ENCODE results near the gene AGXT2.

AGXT2 gene

GRCh38 chr5:35081134-35081533 is 33.4 kb upstream of the AGXT2 start:
- no peak for ATAC-seq
- TF ChIP-seq ZNF70 (CRISPR knock-in tag; IDR thresholded peaks at IDR 0.05) (no peak), ZNF8 (CRISPR knock-in tag; IDR thresholded peaks at IDR 0.05) (no peak), ZNF565 (CRISPR knock-in tag; conservative IDR thresholded peaks at IDR 0.05; ENCODE audit: low read depth) (no peak), SNAI2 (CRISPR knock-in tag; IDR thresholded peaks at IDR 0.05) (no peak), ZFP3 (CRISPR knock-in tag; IDR thresholded peaks at IDR 0.05) (no peak), RARB (CRISPR knock-in tag; IDR thresholded peaks at IDR 0.05) (no peak), GLIS3 (CRISPR knock-in tag; IDR thresholded peaks at IDR 0.05) (no peak), ZC3H10 (CRISPR knock-in tag; IDR thresholded peaks at IDR 0.05) (no peak), CREB5 (CRISPR knock-in tag; IDR thresholded peaks at IDR 0.05; ENCODE audit: low read depth) (no peak), TCF4 (CRISPR knock-in tag; IDR thresholded peaks at IDR 0.05; ENCODE audit: borderline replicate concordance) (no peak), TOX (CRISPR knock-in tag; IDR thresholded peaks at IDR 0.05; ENCODE audit: borderline replicate concordance) (no peak), ESRRG (CRISPR knock-in tag; IDR thresholded peaks at IDR 0.05) (no peak), CSDC2 (CRISPR knock-in tag; IDR thresholded peaks at IDR 0.05) (no peak), ZFP30 (CRISPR knock-in tag; IDR thresholded peaks at IDR 0.05) (no peak), PPARA (CRISPR knock-in tag; IDR thresholded peaks at IDR 0.05; ENCODE audit: borderline replicate concordance) (no peak), POU6F1 (CRISPR knock-in tag; IDR thresholded peaks at IDR 0.05; ENCODE audit: borderline replicate concordance, low read depth) (no peak), PATZ1 (CRISPR knock-in tag; IDR thresholded peaks at IDR 0.05; ENCODE audit: borderline replicate concordance) (no peak), OSR1 (CRISPR knock-in tag; IDR thresholded peaks at IDR 0.05) (no peak)
- TF ChIP-seq, protein P1, sequence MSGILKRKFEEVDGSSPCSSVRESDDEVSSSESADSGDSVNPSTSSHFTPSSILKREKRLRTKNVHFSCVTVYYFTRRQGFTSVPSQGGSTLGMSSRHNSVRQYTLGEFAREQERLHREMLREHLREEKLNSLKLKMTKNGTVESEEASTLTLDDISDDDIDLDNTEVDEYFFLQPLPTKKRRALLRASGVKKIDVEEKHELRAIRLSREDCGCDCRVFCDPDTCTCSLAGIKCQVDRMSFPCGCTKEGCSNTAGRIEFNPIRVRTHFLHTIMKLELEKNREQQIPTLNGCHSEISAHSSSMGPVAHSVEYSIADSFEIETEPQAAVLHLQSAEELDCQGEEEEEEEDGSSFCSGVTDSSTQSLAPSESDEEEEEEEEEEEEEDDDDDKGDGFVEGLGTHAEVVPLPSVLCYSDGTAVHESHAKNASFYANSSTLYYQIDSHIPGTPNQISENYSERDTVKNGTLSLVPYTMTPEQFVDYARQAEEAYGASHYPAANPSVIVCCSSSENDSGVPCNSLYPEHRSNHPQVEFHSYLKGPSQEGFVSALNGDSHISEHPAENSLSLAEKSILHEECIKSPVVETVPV (CRISPR knock-in tag; IDR thresholded peaks at IDR 0.05), result no peak
- TF ChIP-seq, protein P2, sequence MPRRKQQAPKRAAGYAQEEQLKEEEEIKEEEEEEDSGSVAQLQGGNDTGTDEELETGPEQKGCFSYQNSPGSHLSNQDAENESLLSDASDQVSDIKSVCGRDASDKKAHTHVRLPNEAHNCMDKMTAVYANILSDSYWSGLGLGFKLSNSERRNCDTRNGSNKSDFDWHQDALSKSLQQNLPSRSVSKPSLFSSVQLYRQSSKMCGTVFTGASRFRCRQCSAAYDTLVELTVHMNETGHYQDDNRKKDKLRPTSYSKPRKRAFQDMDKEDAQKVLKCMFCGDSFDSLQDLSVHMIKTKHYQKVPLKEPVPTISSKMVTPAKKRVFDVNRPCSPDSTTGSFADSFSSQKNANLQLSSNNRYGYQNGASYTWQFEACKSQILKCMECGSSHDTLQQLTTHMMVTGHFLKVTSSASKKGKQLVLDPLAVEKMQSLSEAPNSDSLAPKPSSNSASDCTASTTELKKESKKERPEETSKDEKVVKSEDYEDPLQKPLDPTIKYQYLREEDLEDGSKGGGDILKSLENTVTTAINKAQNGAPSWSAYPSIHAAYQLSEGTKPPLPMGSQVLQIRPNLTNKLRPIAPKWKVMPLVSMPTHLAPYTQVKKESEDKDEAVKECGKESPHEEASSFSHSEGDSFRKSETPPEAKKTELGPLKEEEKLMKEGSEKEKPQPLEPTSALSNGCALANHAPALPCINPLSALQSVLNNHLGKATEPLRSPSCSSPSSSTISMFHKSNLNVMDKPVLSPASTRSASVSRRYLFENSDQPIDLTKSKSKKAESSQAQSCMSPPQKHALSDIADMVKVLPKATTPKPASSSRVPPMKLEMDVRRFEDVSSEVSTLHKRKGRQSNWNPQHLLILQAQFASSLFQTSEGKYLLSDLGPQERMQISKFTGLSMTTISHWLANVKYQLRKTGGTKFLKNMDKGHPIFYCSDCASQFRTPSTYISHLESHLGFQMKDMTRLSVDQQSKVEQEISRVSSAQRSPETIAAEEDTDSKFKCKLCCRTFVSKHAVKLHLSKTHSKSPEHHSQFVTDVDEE (CRISPR knock-in tag; IDR thresholded peaks at IDR 0.05), result no peak

GRCh38 chr5:35073160-35073559 is 25.4 kb upstream of the AGXT2 start:
- ATAC-seq, result no peak
- TF ChIP-seq CREB5 (CRISPR knock-in tag; IDR thresholded peaks at IDR 0.05; ENCODE audit: low read depth), result no peak
- no peak for TF ChIP-seq TCF4 (CRISPR knock-in tag; IDR thresholded peaks at IDR 0.05; ENCODE audit: borderline replicate concordance)
- no peak for TF ChIP-seq TOX (CRISPR knock-in tag; IDR thresholded peaks at IDR 0.05; ENCODE audit: borderline replicate concordance)

DNA sequence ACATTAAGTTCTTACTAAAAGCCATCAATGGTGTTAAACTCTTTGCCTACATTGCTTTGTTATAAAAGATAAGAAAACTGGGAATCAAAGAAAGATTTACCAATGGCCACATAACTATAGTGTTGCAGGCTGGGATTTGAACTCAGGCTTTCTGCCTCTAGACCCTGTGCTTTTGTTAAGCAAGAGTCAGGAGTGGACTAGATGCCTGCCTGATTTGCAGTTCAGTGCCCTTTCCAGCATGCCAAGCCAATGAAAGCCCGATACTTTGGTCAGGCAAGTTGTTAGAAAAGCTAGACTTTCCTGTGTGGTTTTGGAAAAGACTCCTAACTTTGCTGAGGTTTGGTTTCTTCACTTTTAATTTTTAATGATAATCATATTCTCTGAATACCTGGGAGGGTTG is 21.4 kb upstream of the AGXT2 start:
- TF ChIP-seq SNAI2 (CRISPR knock-in tag; IDR thresholded peaks at IDR 0.05) (no peak), GLIS3 (CRISPR knock-in tag; IDR thresholded peaks at IDR 0.05) (no peak), ZNF565 (CRISPR knock-in tag; conservative IDR thresholded peaks at IDR 0.05; ENCODE audit: low read depth) (no peak), ZNF70 (CRISPR knock-in tag; IDR thresholded peaks at IDR 0.05) (no peak)
- no peak for ATAC-seq
